Esophagus squamous epithelium (tissue), 4 donors: ENCODE data around the gene CSTPP1.

Experiments used
- POLR2A ChIP-seq, 4 donors: fragments of 450-650 bp; IDR thresholded peaks; one replicate each; pipeline ENCODE4 v1.6.1; 2017; ENCODE audit warnings: antibody characterized with exemption in 4 of 4, mild to moderate bottlenecking in 4 of 4, moderate library complexity in 3 of 4
- TF ChIP-seq, protein P1 (sequence below), 6 experiments: fragments of 450-650 bp in 4 of 6; fragments of 200-600 bp in 2 of 6; sonication (generic) in 2 of 6; IDR thresholded peaks; one replicate each; pipeline ENCODE4 v1.5.1; 2016 to 2019; ENCODE audit warnings: antibody characterized with exemption in 6 of 6, mild to moderate bottlenecking in 4 of 6, moderate library complexity in 4 of 6

DNA sequence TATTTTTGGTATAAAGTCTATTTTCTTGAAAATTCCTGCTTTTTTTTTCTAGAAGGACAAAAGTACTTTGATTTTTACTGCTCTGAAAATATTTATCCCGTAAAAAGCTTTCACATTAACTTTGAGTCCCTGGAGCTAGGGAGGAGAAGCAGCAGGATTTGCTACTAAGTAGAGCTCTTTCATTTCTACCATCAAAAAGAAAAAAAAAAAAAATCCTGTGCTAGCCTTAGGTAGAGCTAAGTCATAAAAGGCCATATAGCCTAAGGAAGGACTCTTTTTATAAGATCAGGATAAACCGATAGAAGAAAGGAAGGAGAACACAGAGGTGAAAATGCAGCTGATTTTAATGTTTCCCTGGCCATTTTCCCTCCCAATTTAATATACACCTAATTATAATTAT lies 48.0 kb downstream of the CSTPP1 start:
- TF ChIP-seq, protein P1, sequence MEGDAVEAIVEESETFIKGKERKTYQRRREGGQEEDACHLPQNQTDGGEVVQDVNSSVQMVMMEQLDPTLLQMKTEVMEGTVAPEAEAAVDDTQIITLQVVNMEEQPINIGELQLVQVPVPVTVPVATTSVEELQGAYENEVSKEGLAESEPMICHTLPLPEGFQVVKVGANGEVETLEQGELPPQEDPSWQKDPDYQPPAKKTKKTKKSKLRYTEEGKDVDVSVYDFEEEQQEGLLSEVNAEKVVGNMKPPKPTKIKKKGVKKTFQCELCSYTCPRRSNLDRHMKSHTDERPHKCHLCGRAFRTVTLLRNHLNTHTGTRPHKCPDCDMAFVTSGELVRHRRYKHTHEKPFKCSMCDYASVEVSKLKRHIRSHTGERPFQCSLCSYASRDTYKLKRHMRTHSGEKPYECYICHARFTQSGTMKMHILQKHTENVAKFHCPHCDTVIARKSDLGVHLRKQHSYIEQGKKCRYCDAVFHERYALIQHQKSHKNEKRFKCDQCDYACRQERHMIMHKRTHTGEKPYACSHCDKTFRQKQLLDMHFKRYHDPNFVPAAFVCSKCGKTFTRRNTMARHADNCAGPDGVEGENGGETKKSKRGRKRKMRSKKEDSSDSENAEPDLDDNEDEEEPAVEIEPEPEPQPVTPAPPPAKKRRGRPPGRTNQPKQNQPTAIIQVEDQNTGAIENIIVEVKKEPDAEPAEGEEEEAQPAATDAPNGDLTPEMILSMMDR (IDR thresholded peaks at IDR 0.05), result no peak
- TF ChIP-seq POLR2A (IDR thresholded peaks at IDR 0.05), result no peak
